ENCODE data around the gene TSBP1. TPM values are rescaled to one million over a fixed set of nuclear protein-coding genes. Genes with fewer than 3 reads are reported as not detected.

TSBP1 gene
- not detected in 3 replicates for total RNA-seq
- long read RNA-seq, result 0 reads

DNA sequence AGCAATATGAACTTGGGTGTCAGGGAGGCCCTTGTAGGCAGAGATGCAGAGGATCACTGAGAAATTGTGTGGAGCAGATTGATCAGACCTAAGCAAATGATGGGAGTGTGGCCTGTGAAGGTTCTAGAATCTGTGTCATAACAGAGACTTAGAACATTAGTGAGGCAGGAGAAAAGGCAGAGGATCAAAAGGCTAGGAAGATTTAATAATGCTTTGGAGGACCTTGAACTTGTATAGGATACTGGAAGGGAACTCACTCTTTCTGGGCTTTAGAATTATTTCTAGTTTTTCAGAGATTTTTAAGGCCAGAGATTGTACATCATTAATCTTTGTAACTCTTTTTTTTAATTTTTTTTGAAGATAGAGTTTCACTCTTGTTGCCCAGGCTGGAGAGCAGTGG, at the start of gene TSBP1:
Gene TSBP1 (minus strand): TSS at position 101 of the 400 bp plus-strand sequence. CDS start 197 bp downstream, outside the sequence.
- Mint-ChIP-seq H3K27ac (ENCODE audit: unreplicated experiment) (no peak within 1 kb of the TSS), H3K4me3 (ENCODE audit: unreplicated experiment) (no peak within 1 kb of the TSS), H3K36me3 (ENCODE audit: low read depth) (no peaks in the 10 kb centered on the region), H3K4me1 (ENCODE audit: low read depth) (no peaks in the 10 kb centered on the region), H3K9me3 (ENCODE audit: low read depth) (no peaks in the 10 kb centered on the region), H3K27me3 (ENCODE audit: low read depth) (peaks cover 9% of the 10 kb centered on the region)
- TF ChIP-seq, protein P1, sequence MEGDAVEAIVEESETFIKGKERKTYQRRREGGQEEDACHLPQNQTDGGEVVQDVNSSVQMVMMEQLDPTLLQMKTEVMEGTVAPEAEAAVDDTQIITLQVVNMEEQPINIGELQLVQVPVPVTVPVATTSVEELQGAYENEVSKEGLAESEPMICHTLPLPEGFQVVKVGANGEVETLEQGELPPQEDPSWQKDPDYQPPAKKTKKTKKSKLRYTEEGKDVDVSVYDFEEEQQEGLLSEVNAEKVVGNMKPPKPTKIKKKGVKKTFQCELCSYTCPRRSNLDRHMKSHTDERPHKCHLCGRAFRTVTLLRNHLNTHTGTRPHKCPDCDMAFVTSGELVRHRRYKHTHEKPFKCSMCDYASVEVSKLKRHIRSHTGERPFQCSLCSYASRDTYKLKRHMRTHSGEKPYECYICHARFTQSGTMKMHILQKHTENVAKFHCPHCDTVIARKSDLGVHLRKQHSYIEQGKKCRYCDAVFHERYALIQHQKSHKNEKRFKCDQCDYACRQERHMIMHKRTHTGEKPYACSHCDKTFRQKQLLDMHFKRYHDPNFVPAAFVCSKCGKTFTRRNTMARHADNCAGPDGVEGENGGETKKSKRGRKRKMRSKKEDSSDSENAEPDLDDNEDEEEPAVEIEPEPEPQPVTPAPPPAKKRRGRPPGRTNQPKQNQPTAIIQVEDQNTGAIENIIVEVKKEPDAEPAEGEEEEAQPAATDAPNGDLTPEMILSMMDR (IDR thresholded peaks at IDR 0.05), result no peak
- DNase-seq (ENCODE audit: low spot score), result no peak

- TF ChIP-seq, protein P1 (IDR thresholded peaks at IDR 0.05), result no peak
- peaks cover 4% of the 10 kb centered on the region for H3K4me1 Mint-ChIP-seq (ENCODE audit: low read depth)
- no peaks in the 10 kb centered on the region for H3K36me3 Mint-ChIP-seq (ENCODE audit: low read depth)
- no peak overlapping the region for H3K27ac Mint-ChIP-seq (ENCODE audit: unreplicated experiment)
- H3K9me3 Mint-ChIP-seq (ENCODE audit: low read depth), result no peaks in the 10 kb centered on the region
- peaks cover 62% of the 10 kb centered on the region for H3K27me3 Mint-ChIP-seq (ENCODE audit: low read depth)
- DNase-seq (ENCODE audit: low spot score), result no peak
- no peak overlapping the region for H3K4me3 Mint-ChIP-seq (ENCODE audit: unreplicated experiment)
These were observed 44.3 kb upstream of the TSBP1 start for GRCh38 chr6:32416036-32416435.

GRCh38 chr6:32415521-32416019, 43.9 kb upstream of the TSBP1 start:
- H3K9me3 Mint-ChIP-seq (ENCODE audit: low read depth), result no peaks in the 10 kb centered on the region
- DNase-seq (ENCODE audit: low spot score), result no peak
- H3K36me3 Mint-ChIP-seq (ENCODE audit: low read depth), result no peaks in the 10 kb centered on the region
- H3K27me3 Mint-ChIP-seq (ENCODE audit: low read depth), result peaks cover 61% of the 10 kb centered on the region
- H3K4me3 Mint-ChIP-seq (ENCODE audit: unreplicated experiment), result peak overlapping the region; percentile 49
- TF ChIP-seq, protein P1 (IDR thresholded peaks at IDR 0.05), result peak; percentile 89
- H3K4me1 Mint-ChIP-seq (ENCODE audit: low read depth), result peaks cover 4% of the 10 kb centered on the region
- no peak overlapping the region for H3K27ac Mint-ChIP-seq (ENCODE audit: unreplicated experiment)

DNA sequence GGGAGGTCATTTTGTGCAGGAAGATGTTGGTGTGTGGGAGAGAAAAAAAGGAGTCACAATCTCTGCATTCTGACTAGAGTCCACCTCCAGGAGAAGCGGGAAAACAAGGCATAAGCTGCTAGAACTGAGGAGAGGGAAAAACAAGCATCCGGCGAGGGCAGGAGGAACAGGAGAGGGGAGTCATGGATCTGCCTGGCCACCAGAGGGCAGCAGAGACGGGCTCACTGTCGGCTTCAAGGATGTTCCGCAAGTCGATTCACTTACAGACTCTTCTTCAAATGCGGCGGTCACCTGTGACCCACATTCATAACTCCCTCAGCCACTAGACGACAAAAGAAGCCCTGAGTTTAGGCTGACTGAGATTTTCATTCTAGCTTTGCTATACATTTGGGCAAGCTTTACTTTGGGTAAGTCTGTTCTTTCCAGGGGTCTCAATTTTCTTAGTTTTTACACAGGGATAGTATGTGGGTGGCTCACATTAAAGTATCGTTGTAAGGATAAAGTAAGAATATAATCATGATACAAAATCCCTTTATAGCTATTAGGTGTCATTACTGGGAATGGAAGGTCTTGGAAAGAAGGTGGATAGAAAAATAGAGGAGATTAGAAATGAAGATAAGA, 41.8 kb upstream of the TSBP1 start:
- H3K9me3 Mint-ChIP-seq (ENCODE audit: low read depth), result no peaks in the 10 kb centered on the region
- no peak overlapping the region for H3K4me3 Mint-ChIP-seq (ENCODE audit: unreplicated experiment)
- H3K4me1 Mint-ChIP-seq (ENCODE audit: low read depth), result peaks cover 4% of the 10 kb centered on the region
- no peak for DNase-seq (ENCODE audit: low spot score)
- TF ChIP-seq, protein P1 (IDR thresholded peaks at IDR 0.05), result peak; percentile 94
- no peaks in the 10 kb centered on the region for H3K36me3 Mint-ChIP-seq (ENCODE audit: low read depth)
- H3K27ac Mint-ChIP-seq (ENCODE audit: unreplicated experiment), result no peak overlapping the region
- peaks cover 53% of the 10 kb centered on the region for H3K27me3 Mint-ChIP-seq (ENCODE audit: low read depth)

- TF ChIP-seq, protein P1 (IDR thresholded peaks at IDR 0.05), result no peak
- peaks cover 4% of the 10 kb centered on the region for H3K4me1 Mint-ChIP-seq (ENCODE audit: low read depth)
- peaks cover 63% of the 10 kb centered on the region for H3K27me3 Mint-ChIP-seq (ENCODE audit: low read depth)
- DNase-seq (ENCODE audit: low spot score), result no peak
- H3K4me3 Mint-ChIP-seq (ENCODE audit: unreplicated experiment), result no peak overlapping the region
- no peaks in the 10 kb centered on the region for H3K36me3 Mint-ChIP-seq (ENCODE audit: low read depth)
- no peaks in the 10 kb centered on the region for H3K9me3 Mint-ChIP-seq (ENCODE audit: low read depth)
- no peak overlapping the region for H3K27ac Mint-ChIP-seq (ENCODE audit: unreplicated experiment)
These were observed 40.0 kb upstream of the TSBP1 start for GRCh38 chr6:32411566-32412327.
